OCI-LY7 (cell line): Measurements from ENCODE around the gene EML5. TPM values are rescaled to one million over a fixed set of nuclear protein-coding genes. Genes with fewer than 3 reads are reported as not detected.

ENCODE experiments used
- BruUV-seq: library from RNA; stranded (reverse); fragments of 400-500 nt; replicated peaks from 2 replicates; lab custom pipeline; 2021; lab: Mats Ljungman, UMichigan
- CTCF ChIA-PET: fragments of 300-600 bp; sonication (Branson Sonifier 250); formaldehyde crosslinking; loops from one replicate; lab custom pipeline; 2022; ENCODE audit warnings: antibody characterized with exemption; ENCODE audit not compliant: unreplicated experiment; lab: Charles Lee
- POLR2A ChIA-PET: fragments of 300-600 bp; sonication (Branson Sonifier 250); formaldehyde crosslinking; loops from one replicate; lab custom pipeline; 2022; ENCODE audit warnings: antibody characterized with exemption; lab: Charles Lee
- DNase-seq: peaks from one replicate; pipeline ENCODE4 v3.0.0-alpha.2; 2015; ENCODE audit warnings: low spot score
- H2AFZ ChIP-seq: fragments of 200-600 bp; sonication (generic), shearing (Covaris generic); 2 replicates; pipeline ENCODE4 v1.6.1; 2014; ENCODE audit warnings: mild to moderate bottlenecking, antibody characterized with exemption, low read length, moderate library complexity
- H3K27ac ChIP-seq: fragments of 200-600 bp; sonication (generic); 2 replicates; pipeline ENCODE4 v1.5.1; 2014; ENCODE audit warnings: mixed run types, low read depth, mild to moderate bottlenecking, moderate library complexity, low read length, inconsistent platforms; ENCODE audit not compliant: poor library complexity, severe bottlenecking
- H3K36me3 ChIP-seq: fragments of 200-600 bp; sonication (generic); 2 replicates; pipeline ENCODE4 v1.6.1; 2014; ENCODE audit warnings: mild to moderate bottlenecking, antibody characterized with exemption, low read length, moderate library complexity, mixed read lengths; ENCODE audit not compliant: insufficient read depth
- H3K4me1 ChIP-seq: fragments of 200-600 bp; sonication (generic); 2 replicates; pipeline ENCODE4 v1.5.1; 2014; ENCODE audit warnings: mild to moderate bottlenecking, low read length; ENCODE audit not compliant: insufficient read depth, poor library complexity, severe bottlenecking
- H3K4me2 ChIP-seq: fragments of 200-600 bp; sonication (generic); 2 replicates; pipeline ENCODE4 v1.6.1; 2014; ENCODE audit warnings: mild to moderate bottlenecking, low read length
- H3K4me3 ChIP-seq: fragments of 200-600 bp; sonication (generic); 2 replicates; pipeline ENCODE4 v1.5.1; 2014; ENCODE audit warnings: mild to moderate bottlenecking, low read depth, low read length; ENCODE audit not compliant: poor library complexity, severe bottlenecking
- H3K79me2 ChIP-seq: fragments of 200-600 bp; sonication (generic); 2 replicates; pipeline ENCODE4 v1.6.1; 2016; ENCODE audit warnings: low read depth, mild to moderate bottlenecking, low read length, moderate library complexity, mixed read lengths; ENCODE audit not compliant: insufficient read depth
- H3K9me2 ChIP-seq: fragments of 200-600 bp; sonication (generic); 2 replicates; pipeline ENCODE4 v1.6.1; 2016; ENCODE audit warnings: mild to moderate bottlenecking, low read length, mixed read lengths; ENCODE audit not compliant: insufficient read depth
- H3K9me3 ChIP-seq: fragments of 200-600 bp; sonication (generic); 2 replicates; pipeline ENCODE4 v1.6.1; 2014; ENCODE audit warnings: mild to moderate bottlenecking, mixed run types, low read length, mixed read lengths
- H4K20me1 ChIP-seq: fragments of 200-600 bp; sonication (generic); 2 replicates; pipeline ENCODE4 v1.6.1; 2014; ENCODE audit warnings: mild to moderate bottlenecking, antibody characterized with exemption, low read length, moderate library complexity, mixed read lengths; ENCODE audit not compliant: insufficient read depth
- EZH2phosphoT487 ChIP-seq: fragments of 200-600 bp; sonication (generic); IDR thresholded peaks from 2 replicates; pipeline ENCODE4 v1.6.1; 2018; ENCODE audit warnings: low read depth, borderline replicate concordance, mild to moderate bottlenecking, mixed run types, antibody characterized with exemption, low read length, moderate library complexity, mixed read lengths
- intact Hi-C: fragments of 100-400 bp; cut with micrococcal nuclease; formaldehyde crosslinking; loops from one replicate; pipeline ENCODE4 v1.10.0; 2022; ENCODE audit not compliant: unreplicated experiment
- total RNA-seq, 2 experiments: library from RNA; depleted of rRNA in 1 of 2; stranded (reverse); fragments of >200 nt in 1 of 2; shearing (Covaris generic) in 1 of 2; gene quantifications; 2 replicates each; pipeline ENCODE4 v1.2.3, GENCODE V29; 2014 to 2022
- TF ChIP-seq, protein P1 (sequence below): fragments of 200-600 bp; sonication (generic); conservative IDR thresholded peaks from 2 replicates; pipeline ENCODE4 v1.5.1; 2014; ENCODE audit warnings: mild to moderate bottlenecking, antibody characterized with exemption, low read length, moderate library complexity, mixed read lengths

Gene EML5
- total RNA-seq, 2 experiments from 2014 or later = 1.8 to 5.6 TPM

DNA sequence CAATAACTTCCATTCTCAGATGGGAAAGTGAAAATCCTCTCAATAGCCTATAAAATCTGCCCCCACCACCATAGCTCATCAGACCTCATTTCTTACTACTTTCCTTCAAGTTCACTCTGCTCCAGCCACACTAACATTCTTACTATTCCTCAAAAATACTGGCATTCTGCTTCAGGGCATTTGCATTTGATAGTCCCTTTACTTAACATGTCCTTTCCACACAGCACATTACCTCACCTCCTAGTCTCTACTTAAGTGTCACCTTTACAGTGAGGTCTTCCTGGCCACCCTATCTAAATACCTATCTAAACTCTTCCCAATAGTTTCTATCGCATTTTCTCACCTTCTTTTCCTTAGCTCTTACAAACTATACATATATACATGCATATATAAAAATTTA lies 6.8 kb downstream of the EML5 start:
- no peak for DNase-seq
- H3K4me3 ChIP-seq = no peak overlapping the region
- no peaks in the 10 kb centered on the region for H4K20me1 ChIP-seq
- no peak overlapping the region for H2AFZ ChIP-seq
- H3K9me2 ChIP-seq = no peaks in the 10 kb centered on the region
- peaks cover 17% of the 10 kb centered on the region; the same call in 1 of the 2 replicates for H3K9me3 ChIP-seq
- H3K79me2 ChIP-seq = no peaks in the 10 kb centered on the region
- no peaks in the 10 kb centered on the region for H3K4me1 ChIP-seq
- no TSS peak for BruUV-seq
- H3K27ac ChIP-seq = no peak overlapping the region
- CTCF ChIA-PET = no interaction called here
- no peak overlapping the region for H3K4me2 ChIP-seq
- no peaks in the 10 kb centered on the region for H3K36me3 ChIP-seq
- TF ChIP-seq EZH2phosphoT487 = no peak
- POLR2A ChIA-PET = no interaction called here
- intact Hi-C loops = no loop called here

DNA sequence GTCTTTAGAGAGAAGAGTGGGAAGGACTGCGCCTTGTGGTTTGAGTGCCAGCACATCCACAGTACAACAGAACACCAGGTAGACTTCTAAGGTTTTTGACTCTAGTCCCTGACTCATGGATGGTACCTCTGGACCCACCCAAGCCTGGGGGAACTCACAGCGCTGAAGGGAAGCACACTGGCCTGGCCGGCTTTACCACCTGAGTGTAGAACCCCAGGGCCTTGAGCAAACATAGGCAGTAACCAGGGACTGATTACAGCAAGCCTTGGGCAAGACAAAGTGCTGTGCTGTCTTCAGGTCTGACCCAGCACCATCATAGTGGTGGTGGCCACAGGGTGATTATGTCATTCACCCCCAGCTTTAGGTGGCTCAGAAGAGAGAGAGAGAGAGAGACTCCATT lies 17.2 kb downstream of the EML5 start:
- H3K27ac ChIP-seq = no peak overlapping the region
- no peak overlapping the region for H2AFZ ChIP-seq
- no peaks in the 10 kb centered on the region for H3K4me1 ChIP-seq
- no TSS peak for BruUV-seq
- no peak overlapping the region for H3K4me3 ChIP-seq
- CTCF ChIA-PET = no interaction called here
- no peaks in the 10 kb centered on the region for H3K9me3 ChIP-seq
- no peaks in the 10 kb centered on the region for H3K9me2 ChIP-seq
- H4K20me1 ChIP-seq = no peaks in the 10 kb centered on the region
- H3K4me2 ChIP-seq = no peak overlapping the region
- TF ChIP-seq EZH2phosphoT487 = no peak
- TF ChIP-seq, protein P1, sequence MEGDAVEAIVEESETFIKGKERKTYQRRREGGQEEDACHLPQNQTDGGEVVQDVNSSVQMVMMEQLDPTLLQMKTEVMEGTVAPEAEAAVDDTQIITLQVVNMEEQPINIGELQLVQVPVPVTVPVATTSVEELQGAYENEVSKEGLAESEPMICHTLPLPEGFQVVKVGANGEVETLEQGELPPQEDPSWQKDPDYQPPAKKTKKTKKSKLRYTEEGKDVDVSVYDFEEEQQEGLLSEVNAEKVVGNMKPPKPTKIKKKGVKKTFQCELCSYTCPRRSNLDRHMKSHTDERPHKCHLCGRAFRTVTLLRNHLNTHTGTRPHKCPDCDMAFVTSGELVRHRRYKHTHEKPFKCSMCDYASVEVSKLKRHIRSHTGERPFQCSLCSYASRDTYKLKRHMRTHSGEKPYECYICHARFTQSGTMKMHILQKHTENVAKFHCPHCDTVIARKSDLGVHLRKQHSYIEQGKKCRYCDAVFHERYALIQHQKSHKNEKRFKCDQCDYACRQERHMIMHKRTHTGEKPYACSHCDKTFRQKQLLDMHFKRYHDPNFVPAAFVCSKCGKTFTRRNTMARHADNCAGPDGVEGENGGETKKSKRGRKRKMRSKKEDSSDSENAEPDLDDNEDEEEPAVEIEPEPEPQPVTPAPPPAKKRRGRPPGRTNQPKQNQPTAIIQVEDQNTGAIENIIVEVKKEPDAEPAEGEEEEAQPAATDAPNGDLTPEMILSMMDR = no peak
- H3K36me3 ChIP-seq = no peaks in the 10 kb centered on the region
- no peaks in the 10 kb centered on the region for H3K79me2 ChIP-seq
- POLR2A ChIA-PET = interaction anchor here (1.5 kb wide), 1 partner anchor 16 kb away, joined by 3 read pairs; no protein-coding TSS in a partner anchor
- no peak for DNase-seq
- intact Hi-C loops = no loop called here

DNA sequence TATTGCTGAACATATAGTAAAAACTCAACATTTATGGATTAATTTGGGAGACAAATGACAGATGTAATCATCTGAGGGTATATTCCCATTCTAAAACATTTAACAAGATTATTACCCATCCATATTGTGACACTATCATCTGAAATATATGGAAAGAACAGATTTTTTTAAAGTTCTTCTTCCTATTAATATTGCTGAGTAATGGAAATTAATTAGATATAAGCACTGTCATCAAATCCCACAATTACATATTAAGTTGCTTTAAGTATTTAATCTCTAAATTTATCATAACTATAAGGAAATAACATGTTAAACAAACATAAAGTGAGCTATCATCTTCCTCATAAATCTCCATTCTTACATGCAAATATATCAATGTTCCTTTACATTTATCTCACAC lies 22.0 kb downstream of the EML5 start:
- Histone ChIP-seq H2AFZ (no peak overlapping the region), H3K9me2 (no peaks in the 10 kb centered on the region), H3K27ac (no peak overlapping the region), H3K79me2 (no peaks in the 10 kb centered on the region), H3K36me3 (no peaks in the 10 kb centered on the region), H3K4me2 (no peak overlapping the region), H3K4me1 (no peaks in the 10 kb centered on the region), H3K4me3 (no peak overlapping the region), H4K20me1 (no peaks in the 10 kb centered on the region), H3K9me3 (no peaks in the 10 kb centered on the region)
- TF ChIP-seq EZH2phosphoT487 = no peak
- TF ChIP-seq, protein P1 = no peak
- POLR2A ChIA-PET = interaction anchor here (0.8 to 1.6 kb wide), 2 partner anchors 22 to 23 kb away, joined by 3 read pairs; partner anchors contain the start of gene EML5
- CTCF ChIA-PET = no interaction called here
- no peak for DNase-seq
- intact Hi-C loops = no loop called here
- BruUV-seq = no TSS peak
